Ovary (tissue), 9 donors: Measurements from ENCODE around the gene ZNF622. TPM values are rescaled to one million over a fixed set of nuclear protein-coding genes. Genes with fewer than 3 reads are reported as not detected.

ENCODE experiments used
- DNase-seq, 5 donors: peaks; one replicate each; pipeline ENCODE4 v3.0.0-alpha.2; 2019 to 2020
- H3K27ac ChIP-seq, 2 donors: fragments of 200-600 bp; one replicate each; pipeline versions ENCODE4 v1.5.1 to v1.8.0; 2019 to 2022
- H3K27me3 ChIP-seq: fragments of 200-600 bp; one replicate; pipeline ENCODE4 v1.8.0; 2022
- H3K36me3 ChIP-seq: fragments of 200-600 bp; sonication (generic); one replicate; pipeline ENCODE4 v1.5.1; 2019
- H3K4me1 ChIP-seq: one replicate; pipeline ENCODE4 v1.8.1; 2013; ENCODE audit warnings: mild to moderate bottlenecking, moderate library complexity; ENCODE audit not compliant: insufficient read depth
- H3K4me3 ChIP-seq: fragments of 200-600 bp; sonication (generic); one replicate; pipeline ENCODE4 v1.5.1; 2017
- H3K9me3 ChIP-seq, 2 donors: fragments of 200-600 bp in 1 of 2; sonication (generic) in 1 of 2; one replicate each; pipeline versions ENCODE4 v1.5.1 to v1.8.1; 2013 to 2019; ENCODE audit warnings: mild to moderate bottlenecking in 1 of 2, moderate library complexity in 1 of 2
- EP300 ChIP-seq: sonication (generic); formaldehyde crosslinking; IDR thresholded peaks from one replicate; pipeline ENCODE4 v1.6.1; 2017; ENCODE audit warnings: antibody characterized with exemption
- POLR2A ChIP-seq: fragments of 450-650 bp; IDR thresholded peaks from one replicate; pipeline ENCODE4 v1.6.1; 2017; ENCODE audit warnings: antibody characterized with exemption, mild to moderate bottlenecking, moderate library complexity
- WGBS, 3 donors: extraction: QIAGEN DNeasy Blood & Tissue Kit in 1 of 3; methylation state at CpG; one replicate each; pipeline versions ENCODE4 v1.1.5 to v1.1.7; 2013 to 2017; 5-methylcytosine and 5-hydroxymethylcytosine counted together
- intact Hi-C, 4 donors: fragments of 100-400 bp; cut with DNase I; formaldehyde crosslinking; loops; one replicate each; pipeline versions ENCODE4 v1.11.0 to v1.15.1; 2022 to 2023
- polyA plus RNA-seq, 2 donors: library from polyadenylated mRNA; stranded (reverse); fragments of 200-250 nt in 1 of 2; fragments of 350-450 nt in 1 of 2; fragmentation: Illumina TruSeq in 1 of 2; extraction: RNeasy Lipid Tissue Mini Kit (QIAGEN cat#74804) in 1 of 2; gene quantifications; one replicate each; pipeline ENCODE4 v1.2.3, GENCODE V29; 2013 to 2014
- total RNA-seq, 7 donors: library from RNA; depleted of rRNA in 2 of 7; stranded (reverse); fragments of >200 nt in 2 of 7; fragmentation: NEBNext Ultra II Directional in 3 of 7; extraction: Animal tissue kit (Norgen Biotek cat#: 25700) in 3 of 7; gene quantifications; one replicate each; pipeline versions ENCODE4 v1.1.0 to v1.2.4, GENCODE V29; 2016 to 2023
- TF ChIP-seq, protein P1 (sequence below), 3 donors: fragments of 450-650 bp in 2 of 3; fragments of 200-600 bp in 1 of 3; IDR thresholded peaks; one replicate each; pipeline versions ENCODE4 v1.5.1 to v1.8.0; 2016 to 2022; ENCODE audit warnings: antibody characterized with exemption in 3 of 3, mild to moderate bottlenecking in 1 of 3
- donor health status: DM: no; HTN: no; CAD: no; lungs with moderate emphysema.
- donor health status: DM: no; HTN: no; CAD: no.
- donor health status: Bipolar disorder and iron deficiency.
- donor health status: DM: yes; HTN: yes; CAD: no.
- donor health status: DM: no; HTN: no; CAD: no.
- donor health status: DM: yes; HTN: yes; CAD: no.

The ZNF622 gene
- total and polyA plus RNA-seq, 9 donors: 18.0 to 27.2 (median 20.5) TPM

DNA sequence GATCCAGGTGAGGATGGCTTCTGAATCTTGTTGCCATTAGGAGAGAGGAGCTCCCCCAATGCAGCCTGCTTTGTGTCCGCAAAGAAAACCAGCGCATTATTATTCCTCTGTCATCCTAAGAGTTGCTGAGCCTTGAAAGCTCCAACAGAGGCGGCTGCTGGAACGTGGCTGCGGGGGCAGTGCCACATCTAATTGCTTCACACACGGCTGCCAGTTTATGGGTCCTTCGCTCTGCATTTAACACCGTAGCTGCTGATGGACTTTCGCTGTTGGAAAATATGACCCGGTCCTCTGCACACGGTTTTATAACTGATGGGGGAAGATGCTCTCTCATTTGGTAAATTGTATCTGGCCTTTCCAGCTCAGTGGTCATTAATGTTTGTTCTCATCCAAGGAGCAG, 38.0 kb downstream of the ZNF622 start:
- Histone ChIP-seq H3K27me3 (no peaks in the 10 kb centered on the region), H3K27ac (no peak overlapping the region), H3K36me3 (no peaks in the 10 kb centered on the region), H3K9me3 (no peaks in the 10 kb centered on the region), H3K4me1 (no peaks in the 10 kb centered on the region), H3K4me3 (no peak overlapping the region)
- WGBS, 3 donors: 14 to 28% (median 18%) methylated on average over 11 of the region's 11 CpGs
- intact Hi-C loops: no loop called here
- DNase-seq: no peak
- TF ChIP-seq, protein P1, sequence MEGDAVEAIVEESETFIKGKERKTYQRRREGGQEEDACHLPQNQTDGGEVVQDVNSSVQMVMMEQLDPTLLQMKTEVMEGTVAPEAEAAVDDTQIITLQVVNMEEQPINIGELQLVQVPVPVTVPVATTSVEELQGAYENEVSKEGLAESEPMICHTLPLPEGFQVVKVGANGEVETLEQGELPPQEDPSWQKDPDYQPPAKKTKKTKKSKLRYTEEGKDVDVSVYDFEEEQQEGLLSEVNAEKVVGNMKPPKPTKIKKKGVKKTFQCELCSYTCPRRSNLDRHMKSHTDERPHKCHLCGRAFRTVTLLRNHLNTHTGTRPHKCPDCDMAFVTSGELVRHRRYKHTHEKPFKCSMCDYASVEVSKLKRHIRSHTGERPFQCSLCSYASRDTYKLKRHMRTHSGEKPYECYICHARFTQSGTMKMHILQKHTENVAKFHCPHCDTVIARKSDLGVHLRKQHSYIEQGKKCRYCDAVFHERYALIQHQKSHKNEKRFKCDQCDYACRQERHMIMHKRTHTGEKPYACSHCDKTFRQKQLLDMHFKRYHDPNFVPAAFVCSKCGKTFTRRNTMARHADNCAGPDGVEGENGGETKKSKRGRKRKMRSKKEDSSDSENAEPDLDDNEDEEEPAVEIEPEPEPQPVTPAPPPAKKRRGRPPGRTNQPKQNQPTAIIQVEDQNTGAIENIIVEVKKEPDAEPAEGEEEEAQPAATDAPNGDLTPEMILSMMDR (IDR thresholded peaks at IDR 0.05): no peak
- no peak for TF ChIP-seq EP300
- TF ChIP-seq POLR2A: no peak

GRCh38 chr5:16418471-16418922, 47.1 kb downstream of the ZNF622 start:
- TF ChIP-seq, protein P1 (IDR thresholded peaks at IDR 0.05): no peak
- TF ChIP-seq POLR2A: no peak
- TF ChIP-seq EP300: no peak
- 11 to 57% (median 11%) methylated on average over 4 of the region's 4 CpGs for WGBS, 3 donors
- Histone ChIP-seq H3K27me3 (no peaks in the 10 kb centered on the region), H3K4me1 (no peaks in the 10 kb centered on the region), H3K27ac (no peak overlapping the region), H3K4me3 (no peak overlapping the region), H3K36me3 (no peaks in the 10 kb centered on the region), H3K9me3 (no peaks in the 10 kb centered on the region)
- DNase-seq: peak in 1 of 5 donors; percentile 13
- intact Hi-C loops: no loop called here

DNA sequence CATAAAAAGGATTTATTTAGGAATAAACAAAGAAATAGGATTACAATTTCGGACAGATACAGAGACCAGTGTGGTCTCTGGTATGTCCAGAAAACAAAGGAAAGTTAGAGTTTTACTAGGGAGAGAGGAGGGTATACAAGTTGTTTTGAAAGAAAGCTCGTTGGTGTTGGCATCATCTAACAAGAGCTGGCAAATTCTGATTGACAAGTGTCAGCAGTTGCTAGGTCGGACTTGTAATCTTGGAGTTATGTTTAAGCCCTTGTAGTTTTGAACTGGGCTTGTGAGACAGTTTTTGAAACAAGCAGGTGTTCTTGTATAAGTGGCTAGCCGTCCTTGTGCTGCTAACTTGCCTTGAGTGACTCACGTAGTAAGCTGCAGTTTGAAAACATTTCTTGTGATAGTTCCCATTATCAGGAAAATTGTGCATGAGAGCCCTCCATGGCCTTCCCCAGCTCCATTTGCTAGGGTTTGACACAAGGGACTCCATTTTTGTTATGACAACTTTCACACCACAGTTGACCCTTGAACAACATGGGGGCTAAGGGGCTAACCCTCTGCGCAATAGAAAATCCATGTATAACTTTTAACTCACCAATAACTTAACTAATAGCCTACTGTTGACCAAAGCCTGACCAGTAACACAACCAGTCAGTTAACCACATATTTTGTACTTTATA, 48.1 kb downstream of the ZNF622 start:
- TF ChIP-seq EP300 (no peak), POLR2A (no peak)
- TF ChIP-seq, protein P1 (IDR thresholded peaks at IDR 0.05): no peak

DNA sequence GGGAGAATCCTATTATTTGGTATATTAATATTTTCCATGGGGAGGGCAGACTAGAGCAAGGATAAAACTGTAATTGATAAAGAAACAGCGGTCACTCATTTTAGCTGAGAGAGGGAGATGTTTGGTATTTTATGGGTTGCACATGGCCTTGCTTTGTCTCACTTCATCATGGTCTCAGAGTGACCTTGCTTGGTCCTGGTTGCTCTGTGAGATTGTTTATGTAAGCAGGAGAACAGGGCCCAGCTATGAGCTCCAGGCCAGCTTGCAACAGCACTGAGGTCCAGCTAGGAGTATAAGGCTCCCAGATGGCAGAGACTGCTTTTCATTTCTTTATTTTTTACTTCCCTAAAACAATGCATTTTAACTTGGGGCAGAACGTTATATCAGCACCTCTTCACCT, 50.7 kb downstream of the ZNF622 start:
- Histone ChIP-seq H3K36me3 (no peaks in the 10 kb centered on the region), H3K4me1 (no peaks in the 10 kb centered on the region), H3K27ac (no peak overlapping the region), H3K4me3 (no peak overlapping the region), H3K9me3 (no peaks in the 10 kb centered on the region), H3K27me3 (no peaks in the 10 kb centered on the region)
- TF ChIP-seq POLR2A (no peak), EP300 (no peak)
- TF ChIP-seq, protein P1 (IDR thresholded peaks at IDR 0.05): no peak
- WGBS, 3 donors: 41 to 79% (median 58%) methylated on average over 2 of the region's 2 CpGs
- no peak for DNase-seq
- intact Hi-C loops: no loop called here

More for the DNA sequence above, 48.1 kb downstream of the ZNF622 start:
- no peaks in the 10 kb centered on the region for H3K27me3 ChIP-seq
- DNase-seq: no peak
- H3K27ac ChIP-seq: no peak overlapping the region
- no peaks in the 10 kb centered on the region for H3K4me1 ChIP-seq
- 83 to 91% (median 85%) methylated on average over 6 of the region's 6 CpGs for WGBS, 3 donors
- H3K36me3 ChIP-seq: no peaks in the 10 kb centered on the region
- intact Hi-C loops: no loop called here
- no peak overlapping the region for H3K4me3 ChIP-seq
- no peaks in the 10 kb centered on the region for H3K9me3 ChIP-seq
